CD4-positive, alpha-beta T cell treated with Interleukin-4 for 4 hours (primary cell): ENCODE data around the gene NXPE2.

Experiments
- DNase-seq: peaks from one replicate; pipeline ENCODE4 v3.0.0-alpha.2; 2020

NXPE2 gene

DNA sequence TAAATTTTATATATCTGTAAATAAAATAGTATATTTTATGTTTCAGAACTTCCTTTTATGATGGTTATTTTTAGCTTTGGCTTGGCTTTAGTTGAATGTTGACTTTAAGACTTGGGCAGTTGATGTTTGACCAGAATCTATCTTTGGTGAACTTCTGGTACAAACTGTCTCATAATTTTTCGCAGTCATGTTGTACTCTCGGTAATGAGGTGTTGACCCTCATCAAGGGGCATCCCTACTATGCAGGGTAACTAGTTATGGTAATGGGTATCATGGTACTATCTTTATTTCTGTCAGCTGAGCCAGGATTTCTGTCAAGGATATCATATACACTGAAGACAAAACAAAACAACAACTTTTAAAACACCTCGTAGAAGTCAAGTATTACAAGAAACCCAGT, 67.7 kb downstream of the NXPE2 start:
- no peak for DNase-seq
